Left colon (tissue), 2 donors: Measurements from ENCODE around the gene TBC1D24. TPM values are rescaled to one million over a fixed set of nuclear protein-coding genes. Genes with fewer than 3 reads are reported as not detected.
A peak's percentile ranks its signal among the peaks of the same experiment; 100 is the strongest.

Experiments
- ATAC-seq: fragments of 200-7000 bp; cut with Tn5 transposase; one replicate; pipeline ENCODE4 v1.9.1; 2020; ENCODE audit warnings: mild to moderate bottlenecking, moderate library complexity
- DNase-seq, 2 donors: peaks; one replicate each; pipeline ENCODE4 v3.0.0-alpha.2; 2020
- intact Hi-C, 2 donors: fragments of 100-400 bp; cut with DNase I in 1 of 2; cut with micrococcal nuclease in 1 of 2; formaldehyde crosslinking; loops; one replicate each; pipeline versions ENCODE4 v1.11.2 to v1.14.0; 2022; cut with DNase I, micrococcal nuclease
- total RNA-seq, 2 donors: library from RNA; stranded (reverse); fragmentation: NEBNext Ultra II Directional; extraction: Animal tissue kit (Norgen Biotek cat#: 25700); gene quantifications; one replicate each; pipeline ENCODE4 v1.2.1, GENCODE V29; 2021
- donor health status: DM: no; HTN: no; CAD: no.
- donor health status: DM: yes; HTN: yes; CAD: no.

Gene TBC1D24
- total RNA-seq, 2 donors from 2014 or later, result 8.9 to 11.1 TPM

DNA sequence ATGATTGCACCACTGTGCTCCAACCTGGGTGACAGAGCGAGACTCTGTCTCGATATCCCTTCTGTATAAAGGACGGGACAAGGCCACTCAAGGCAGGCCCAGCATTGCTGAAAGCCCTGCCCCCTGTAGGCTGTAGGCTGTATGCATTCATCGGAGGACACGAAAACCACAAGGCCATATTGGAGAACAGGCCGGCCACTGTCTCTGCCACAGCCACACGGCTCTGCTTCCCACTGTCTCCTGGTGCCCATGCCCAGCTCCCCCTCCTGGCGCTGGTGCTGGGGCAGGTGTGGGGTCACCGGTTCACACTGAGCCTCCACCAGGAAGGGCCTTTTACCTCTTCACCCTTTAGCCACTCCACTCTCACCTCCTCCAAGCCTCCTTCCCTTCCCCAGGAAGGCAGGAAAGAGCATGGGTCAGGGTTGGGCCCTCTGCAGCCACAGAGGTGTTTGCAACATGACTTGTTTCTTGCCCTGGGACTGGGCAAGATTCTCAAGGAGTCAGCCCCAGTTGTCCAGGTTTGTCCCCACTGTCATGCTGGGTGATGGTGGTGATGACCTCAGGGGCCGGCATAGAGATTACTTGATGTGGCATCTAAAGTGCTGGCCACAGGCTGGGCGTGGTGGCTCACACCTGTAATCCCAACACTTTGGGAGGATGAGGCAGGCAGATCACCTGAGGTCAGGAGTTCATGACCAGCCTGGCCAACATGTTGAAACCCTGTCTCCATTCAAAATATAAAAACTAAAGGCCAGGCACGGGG is 9.1 kb upstream of the TBC1D24 start:
- intact Hi-C loops, result no loop called here
- DNase-seq, result no peak

DNA sequence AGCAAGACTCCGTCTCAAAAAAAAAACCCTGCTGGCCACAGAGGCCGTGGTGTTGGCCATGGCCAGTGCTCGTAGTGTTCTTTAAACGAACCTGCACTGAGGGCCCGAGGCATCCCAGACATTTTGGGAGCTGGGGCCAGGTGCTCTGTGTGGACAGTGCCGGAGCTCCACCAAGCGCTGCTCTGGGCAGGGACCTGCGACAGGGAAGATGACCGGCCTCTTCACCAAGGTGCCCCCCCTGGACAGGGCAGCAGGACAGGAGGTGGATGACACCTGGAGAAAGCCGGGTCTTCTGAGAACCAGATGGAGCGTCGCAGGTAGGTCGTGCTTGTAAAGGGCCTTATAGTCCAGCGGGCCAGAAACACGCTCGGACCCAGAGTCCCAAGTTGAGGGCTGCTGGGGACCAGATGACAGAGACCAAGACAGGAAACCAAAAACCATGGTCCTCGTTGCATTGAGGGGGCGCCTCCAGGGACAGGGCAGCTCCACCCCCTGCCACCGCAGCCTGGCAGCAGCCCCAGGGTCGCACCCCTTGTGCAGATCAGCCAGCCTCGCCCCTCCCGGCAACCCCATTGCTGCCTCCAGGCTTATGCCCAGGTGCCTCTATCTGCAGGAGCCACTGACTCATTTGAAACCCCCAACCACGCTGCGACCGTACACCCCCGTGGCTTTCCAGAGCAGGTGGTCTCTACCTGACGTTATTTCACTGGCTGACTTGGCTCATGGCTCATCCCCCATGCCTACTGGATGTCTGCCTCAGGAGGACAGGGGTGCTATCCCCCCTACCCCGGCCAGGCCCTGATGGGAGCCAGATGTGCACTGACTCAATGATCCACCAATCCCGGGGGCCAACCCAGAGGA is 8.0 kb upstream of the TBC1D24 start:
- no peak for DNase-seq
- ATAC-seq, result no peak
- intact Hi-C loops, result no loop called here

More for the DNA sequence above, 9.1 kb upstream of the TBC1D24 start:
- ATAC-seq, result no peak

DNA sequence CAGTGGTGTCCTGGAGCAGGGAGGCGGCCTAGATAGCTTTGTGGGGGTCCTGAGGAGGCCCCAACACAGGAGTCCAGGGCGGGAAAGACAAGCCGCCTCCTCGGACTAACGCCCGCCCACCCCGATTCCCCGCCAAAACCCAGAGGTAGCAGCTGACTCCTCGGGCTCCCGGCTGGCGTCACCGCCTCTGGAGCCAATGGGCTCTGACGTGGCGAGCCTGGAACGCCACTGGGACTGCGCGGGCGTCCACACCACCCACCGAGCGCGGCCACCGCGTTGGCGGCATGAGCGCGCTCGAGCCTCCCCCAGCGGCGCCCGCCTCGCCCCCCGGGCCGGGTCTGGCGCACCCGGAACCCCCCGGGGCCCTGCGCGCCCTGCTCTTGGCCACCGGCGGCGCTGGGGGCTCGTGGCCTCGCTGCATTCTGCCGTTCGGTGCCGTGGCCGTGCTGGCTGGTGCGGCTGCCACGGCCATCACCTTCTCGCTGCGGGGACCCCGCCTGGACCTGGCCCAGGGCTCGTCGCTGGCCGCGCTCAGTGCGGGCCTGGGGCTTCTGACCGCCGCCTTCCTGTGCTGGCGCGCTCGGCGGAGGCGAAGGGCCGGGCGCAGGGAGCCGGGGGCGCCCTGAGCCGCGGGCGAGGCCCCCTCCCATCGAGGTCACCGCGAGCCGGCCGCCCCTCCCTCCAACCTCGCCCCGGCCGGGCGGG is 7.2 kb upstream of the TBC1D24 start:
- intact Hi-C loops, result no loop called here
- peak; percentile 67 for ATAC-seq
- DNase-seq, result peak; percentile 60 to 69

DNA sequence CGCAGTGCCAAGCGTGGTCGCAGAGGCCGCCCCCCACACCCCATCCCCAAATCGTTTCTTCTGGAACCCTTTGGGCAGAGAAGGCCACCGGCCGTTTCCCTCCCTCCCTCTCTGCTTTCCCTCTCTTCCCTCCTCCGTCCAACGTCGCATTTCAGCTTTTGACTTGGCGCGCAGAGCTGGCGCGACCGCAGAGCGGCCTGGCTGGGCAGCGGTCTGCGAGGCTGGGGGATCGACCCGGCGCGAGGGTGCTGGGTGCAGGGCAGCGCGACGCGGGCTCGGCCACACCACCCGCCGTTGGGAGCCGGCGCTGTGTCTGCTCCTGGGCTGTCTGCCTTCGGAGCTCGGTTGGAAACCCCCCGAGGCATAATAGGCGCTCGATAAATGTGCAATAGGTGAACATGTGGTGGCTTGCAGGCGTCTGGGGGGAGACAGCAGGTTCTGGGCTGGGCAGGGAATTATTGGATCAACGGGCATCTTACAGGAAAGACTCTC is 6.6 kb upstream of the TBC1D24 start:
- DNase-seq (no peak), ATAC-seq (peak; percentile 17)
- intact Hi-C loops, result no loop called here

DNA sequence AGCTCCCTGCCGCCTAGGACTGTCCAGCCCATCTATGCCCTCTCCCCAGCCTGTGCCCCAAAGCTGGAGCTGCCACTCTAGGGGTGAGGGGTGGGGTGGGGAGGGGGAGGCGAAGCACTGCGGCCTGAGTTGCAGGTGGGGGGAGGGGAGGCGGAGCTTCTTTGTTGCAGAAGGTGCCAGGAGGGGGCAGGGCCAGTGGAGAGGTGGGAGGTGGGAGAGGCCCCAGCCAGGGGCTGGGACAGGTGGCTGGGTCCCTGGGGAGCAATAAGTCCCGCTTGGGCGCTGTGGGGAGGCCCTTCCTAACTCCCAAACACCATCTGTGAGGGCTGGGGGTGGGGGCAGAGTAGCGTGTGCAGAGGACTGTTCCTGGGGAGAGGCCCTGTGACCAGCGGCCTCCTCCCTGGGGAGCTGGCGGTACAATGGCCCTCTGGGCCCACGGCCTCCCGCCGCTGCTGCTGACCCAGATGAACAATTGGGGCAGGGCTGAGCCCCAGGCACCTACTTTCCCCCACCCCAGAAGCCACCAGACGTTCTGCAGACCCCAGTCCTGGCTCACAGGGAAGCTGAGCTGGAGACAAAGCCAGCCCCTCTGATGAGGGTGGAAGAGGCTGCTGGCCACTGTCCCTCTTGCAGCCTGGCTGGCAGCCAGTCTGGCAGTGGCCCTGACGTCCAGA is 6.1 kb upstream of the TBC1D24 start:
- no peak for ATAC-seq
- DNase-seq, result no peak
- intact Hi-C loops, result no loop called here

DNA sequence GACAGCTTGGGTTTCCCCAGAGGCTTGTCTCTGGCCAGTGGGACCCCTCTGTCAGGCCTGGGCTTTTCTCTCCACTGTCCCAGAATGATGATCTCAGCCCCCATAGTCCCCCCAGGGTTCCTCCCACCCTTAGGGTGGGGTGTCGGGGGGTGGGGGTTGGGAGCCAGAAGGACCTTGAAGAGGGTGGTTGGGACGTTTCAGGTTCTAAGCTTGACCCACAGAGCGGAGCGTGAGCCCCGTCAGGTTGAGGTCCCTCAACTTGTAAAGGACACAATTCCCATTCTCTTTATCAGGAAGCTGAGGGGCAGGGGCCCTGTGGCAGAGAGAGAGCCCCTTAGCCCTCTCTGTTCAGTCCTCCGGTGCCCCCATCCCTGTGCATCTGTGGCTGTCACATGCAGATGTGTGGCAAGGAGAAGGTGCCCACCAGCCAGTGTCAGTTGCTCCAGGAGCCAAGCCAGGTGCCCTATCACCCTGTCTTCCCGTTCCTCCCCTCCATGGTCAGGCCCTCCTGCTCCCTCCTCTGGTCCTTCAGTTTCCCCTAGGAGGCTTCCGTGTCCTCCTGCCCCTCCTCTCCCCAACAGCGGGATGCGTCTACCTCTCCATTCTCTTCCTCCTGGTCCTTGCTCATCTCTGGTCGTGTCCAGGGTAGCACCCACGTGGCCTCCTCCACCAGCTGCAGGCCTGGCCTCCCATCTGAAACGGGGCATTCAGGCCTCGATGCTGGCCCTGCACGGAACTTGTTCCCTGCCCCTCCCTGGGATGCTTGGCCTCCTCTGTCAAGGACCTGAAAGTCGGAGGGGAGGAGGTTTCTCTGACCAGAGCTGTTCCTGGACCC is 5.3 kb upstream of the TBC1D24 start:
- no peak for DNase-seq
- intact Hi-C loops, result no loop called here

GRCh38 chr16:2470234-2470601 is 4.7 kb upstream of the TBC1D24 start:
- no peak for ATAC-seq
- intact Hi-C loops, result no loop called here
- no peak for DNase-seq

More for the DNA sequence above, 5.3 kb upstream of the TBC1D24 start:
- no peak for ATAC-seq

- intact Hi-C loops, result no loop called here
- no peak for DNase-seq
- no peak for ATAC-seq
Measured at GRCh38 chr16:2470603-2471015, 4.3 kb upstream of the TBC1D24 start.

DNA sequence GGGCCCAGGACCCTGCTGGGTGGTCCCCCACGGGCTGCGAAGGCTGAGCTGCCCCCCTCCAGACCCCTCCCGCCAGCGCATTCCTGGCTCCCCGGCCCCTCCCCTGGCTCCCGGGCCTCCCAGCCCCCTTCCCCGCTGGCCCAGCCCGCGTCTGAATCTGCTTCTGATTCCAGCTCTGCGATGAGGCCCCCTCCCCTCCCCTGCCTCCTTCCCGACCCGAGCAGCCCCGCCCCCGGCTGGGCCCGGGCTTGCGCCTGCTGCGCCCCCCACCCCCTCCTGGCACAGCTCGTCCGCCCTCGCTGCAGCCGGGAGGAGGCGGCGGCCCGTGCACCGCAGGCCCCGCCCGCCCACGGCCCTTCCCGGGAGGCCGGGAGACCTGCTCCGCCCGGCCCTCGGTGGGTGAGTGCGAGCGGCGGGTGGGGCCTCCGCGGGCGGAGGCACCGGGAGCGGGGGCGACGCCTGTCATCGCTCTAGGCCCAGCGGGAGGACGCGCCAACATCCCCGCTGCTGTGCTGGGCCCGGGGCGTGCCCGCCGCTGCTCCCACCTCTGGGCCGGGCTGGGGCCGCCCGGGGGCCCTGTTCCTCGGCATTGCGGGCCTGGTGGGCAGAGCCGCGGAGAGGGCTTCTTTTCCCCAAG is 3.8 kb upstream of the TBC1D24 start, which contains the start of gene NTN3:
NTN3 (plus strand) TSS at position 282 of the 637 bp plus-strand sequence. CDS start 405 bp downstream, outside the sequence.
- intact Hi-C loops, result no loop called here
- DNase-seq (no peak), ATAC-seq (peak; percentile 8)

GRCh38 chr16:2471653-2472487 is 3.1 kb upstream of the TBC1D24 start:
- ATAC-seq (no peak), DNase-seq (no peak)
- intact Hi-C loops, result no loop called here

GRCh38 chr16:2472488-2472864 is 2.5 kb upstream of the TBC1D24 start:
- intact Hi-C loops, result no loop called here
- no peak for ATAC-seq
- DNase-seq, result no peak

DNA sequence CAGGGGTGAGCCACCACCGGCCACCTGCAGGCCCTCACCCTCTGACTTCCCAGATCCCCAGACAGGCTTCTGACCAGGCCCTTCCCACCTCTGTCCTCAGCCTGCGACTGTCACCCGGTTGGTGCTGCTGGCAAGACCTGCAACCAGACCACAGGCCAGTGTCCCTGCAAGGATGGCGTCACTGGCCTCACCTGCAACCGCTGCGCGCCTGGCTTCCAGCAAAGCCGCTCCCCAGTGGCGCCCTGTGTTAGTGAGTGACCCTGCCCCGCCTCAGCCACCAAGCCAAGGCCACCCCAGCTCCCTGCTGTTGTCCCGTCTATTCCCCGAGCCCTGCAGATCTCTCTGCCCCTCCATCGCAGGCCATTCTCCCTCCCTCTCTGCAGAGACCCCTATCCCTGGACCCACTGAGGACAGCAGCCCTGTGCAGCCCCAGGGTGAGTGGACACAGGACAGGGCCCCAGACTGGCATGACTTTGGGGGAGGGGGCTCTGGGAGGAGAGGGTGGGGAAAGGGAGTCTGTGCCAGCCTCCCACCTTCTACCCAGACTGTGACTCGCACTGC is 2.0 kb upstream of the TBC1D24 start:
- intact Hi-C loops, result no loop called here
- no peak for ATAC-seq
- no peak for DNase-seq

DNA sequence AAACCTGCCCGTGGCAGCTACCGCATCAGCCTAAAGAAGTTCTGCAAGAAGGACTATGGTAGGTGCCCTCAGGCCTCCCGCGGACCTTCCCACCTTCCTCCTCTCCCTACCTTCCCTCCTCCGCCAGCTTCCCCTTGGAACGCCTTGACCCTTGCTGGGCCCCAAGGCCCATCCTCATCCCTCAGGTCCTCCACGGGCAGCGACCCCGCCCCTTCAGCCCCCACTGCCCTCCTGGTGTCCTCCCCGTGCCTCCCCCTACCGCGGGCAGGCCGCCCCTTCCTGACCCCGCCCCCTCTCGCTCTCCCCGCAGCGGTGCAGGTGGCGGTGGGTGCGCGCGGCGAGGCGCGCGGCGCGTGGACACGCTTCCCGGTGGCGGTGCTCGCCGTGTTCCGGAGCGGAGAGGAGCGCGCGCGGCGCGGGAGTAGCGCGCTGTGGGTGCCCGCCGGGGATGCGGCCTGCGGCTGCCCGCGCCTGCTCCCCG is 1.4 kb upstream of the TBC1D24 start:
- DNase-seq (no peak), ATAC-seq (no peak)
- intact Hi-C loops, result no loop called here

DNA sequence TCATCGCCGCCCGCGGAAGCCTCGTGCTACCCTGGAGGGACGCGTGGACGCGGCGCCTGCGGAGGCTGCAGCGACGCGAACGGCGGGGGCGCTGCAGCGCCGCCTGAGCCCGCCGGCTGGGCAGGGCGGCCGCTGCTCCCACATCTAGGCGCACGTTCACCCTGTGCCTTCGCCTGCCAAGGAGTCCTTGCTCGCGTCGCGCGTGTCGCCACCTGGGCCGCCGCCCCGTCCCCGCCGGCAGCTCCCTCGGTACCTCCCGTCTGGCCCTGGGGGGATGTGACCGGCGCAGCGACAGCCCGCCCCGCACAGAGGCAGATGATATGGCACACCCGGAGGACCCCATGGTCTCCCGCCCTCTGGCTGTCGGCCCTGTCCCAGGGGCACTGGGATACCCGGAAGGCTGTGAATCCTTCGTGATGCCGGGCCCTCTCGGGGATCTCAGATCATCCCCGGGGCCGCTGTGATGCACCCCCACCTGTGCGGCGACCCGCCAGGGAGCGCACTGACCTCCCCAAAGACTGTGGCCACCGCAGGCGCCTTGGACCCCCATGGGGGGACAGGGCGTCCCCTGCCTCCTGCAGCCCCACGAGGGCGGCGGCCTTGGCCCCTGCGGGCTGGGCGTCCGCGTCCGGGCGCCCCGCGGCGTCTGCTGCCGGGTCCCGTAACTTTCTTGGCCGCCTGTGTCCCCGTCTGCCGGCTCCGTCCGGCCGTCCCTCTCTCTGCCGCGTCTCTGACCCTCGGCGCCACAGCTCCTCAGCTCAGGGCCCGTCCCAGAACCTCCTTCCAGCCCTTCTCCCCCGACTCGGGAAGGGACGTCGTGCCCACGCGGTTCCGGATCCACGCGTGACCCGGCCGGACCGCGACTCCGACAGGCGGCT is 689 bp upstream of the TBC1D24 start:
- intact Hi-C loops, result no loop called here

More for the DNA sequence above, 689 bp upstream of the TBC1D24 start:
- ATAC-seq (peak; percentile 71), DNase-seq (peak; percentile 49 to 69)
